RWPE2 (cell line): ENCODE data around the gene POLR3G.

ENCODE experiments used
- ATAC-seq: fragments of 200-7000 bp; cut with Tn5 transposase; 3 replicates; pipeline ENCODE4 v1.9.1; 2021; ENCODE audit warnings: low read depth
- DNase-seq: peaks from one replicate; pipeline ENCODE4 v3.0.0-alpha.2; 2020; ENCODE audit warnings: low spot score
- H3K27ac ChIP-seq: fragments of 450-650 bp; 2 replicates; pipeline ENCODE4 v1.5.1; 2017; ENCODE audit warnings: mild to moderate bottlenecking; ENCODE audit not compliant: poor library complexity, severe bottlenecking
- H3K27me3 ChIP-seq: fragments of 250-450 bp; sonication (Bioruptor Pico); 2 replicates; pipeline ENCODE4 v1.5.1; 2021; ENCODE audit warnings: mild to moderate bottlenecking, moderate library complexity; ENCODE audit not compliant: insufficient read depth, poor library complexity, severe bottlenecking
- H3K36me3 ChIP-seq: fragments of 250-450 bp; sonication (Bioruptor Pico); 2 replicates; pipeline ENCODE4 v1.5.1; 2020; ENCODE audit warnings: low read depth, mild to moderate bottlenecking, moderate library complexity
- H3K4me1 ChIP-seq: fragments of 250-450 bp; sonication (Bioruptor Pico); 2 replicates; pipeline ENCODE4 v1.5.1; 2021; ENCODE audit warnings: mild to moderate bottlenecking, moderate library complexity; ENCODE audit not compliant: insufficient read depth, poor library complexity, severe bottlenecking
- H3K4me3 ChIP-seq: fragments of 250-450 bp; sonication (Bioruptor Pico); 2 replicates; pipeline ENCODE4 v1.5.1; 2021; ENCODE audit warnings: mild to moderate bottlenecking, moderate library complexity; ENCODE audit not compliant: severe bottlenecking
- H3K9me3 ChIP-seq: fragments of 250-450 bp; sonication (Bioruptor Pico); 2 replicates; pipeline ENCODE4 v1.5.1; 2021; ENCODE audit warnings: mild to moderate bottlenecking, moderate library complexity; ENCODE audit not compliant: severe bottlenecking
- TF ChIP-seq, protein P1 (sequence below): fragments of 450-650 bp; IDR thresholded peaks from one replicate; pipeline ENCODE4 v1.5.1; 2017; ENCODE audit warnings: mild to moderate bottlenecking, moderate library complexity; ENCODE audit not compliant: poor library complexity, severe bottlenecking

POLR3G gene

GRCh38 chr5:90477621-90478215 is 3.1 kb downstream of the POLR3G start:
- TF ChIP-seq, protein P1, sequence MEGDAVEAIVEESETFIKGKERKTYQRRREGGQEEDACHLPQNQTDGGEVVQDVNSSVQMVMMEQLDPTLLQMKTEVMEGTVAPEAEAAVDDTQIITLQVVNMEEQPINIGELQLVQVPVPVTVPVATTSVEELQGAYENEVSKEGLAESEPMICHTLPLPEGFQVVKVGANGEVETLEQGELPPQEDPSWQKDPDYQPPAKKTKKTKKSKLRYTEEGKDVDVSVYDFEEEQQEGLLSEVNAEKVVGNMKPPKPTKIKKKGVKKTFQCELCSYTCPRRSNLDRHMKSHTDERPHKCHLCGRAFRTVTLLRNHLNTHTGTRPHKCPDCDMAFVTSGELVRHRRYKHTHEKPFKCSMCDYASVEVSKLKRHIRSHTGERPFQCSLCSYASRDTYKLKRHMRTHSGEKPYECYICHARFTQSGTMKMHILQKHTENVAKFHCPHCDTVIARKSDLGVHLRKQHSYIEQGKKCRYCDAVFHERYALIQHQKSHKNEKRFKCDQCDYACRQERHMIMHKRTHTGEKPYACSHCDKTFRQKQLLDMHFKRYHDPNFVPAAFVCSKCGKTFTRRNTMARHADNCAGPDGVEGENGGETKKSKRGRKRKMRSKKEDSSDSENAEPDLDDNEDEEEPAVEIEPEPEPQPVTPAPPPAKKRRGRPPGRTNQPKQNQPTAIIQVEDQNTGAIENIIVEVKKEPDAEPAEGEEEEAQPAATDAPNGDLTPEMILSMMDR = no peak
- Histone ChIP-seq H3K4me3 (no peak overlapping the region), H3K36me3 (0 out of 2 replicates have a peak, but pooled peaks cover 5% of the 10 kb centered on the region), H3K9me3 (no peaks in the 10 kb centered on the region), H3K27ac (no peak overlapping the region), H3K27me3 (no peaks in the 10 kb centered on the region), H3K4me1 (peaks cover 5% of the 10 kb centered on the region)
- ATAC-seq (no peak), DNase-seq (no peak)

DNA sequence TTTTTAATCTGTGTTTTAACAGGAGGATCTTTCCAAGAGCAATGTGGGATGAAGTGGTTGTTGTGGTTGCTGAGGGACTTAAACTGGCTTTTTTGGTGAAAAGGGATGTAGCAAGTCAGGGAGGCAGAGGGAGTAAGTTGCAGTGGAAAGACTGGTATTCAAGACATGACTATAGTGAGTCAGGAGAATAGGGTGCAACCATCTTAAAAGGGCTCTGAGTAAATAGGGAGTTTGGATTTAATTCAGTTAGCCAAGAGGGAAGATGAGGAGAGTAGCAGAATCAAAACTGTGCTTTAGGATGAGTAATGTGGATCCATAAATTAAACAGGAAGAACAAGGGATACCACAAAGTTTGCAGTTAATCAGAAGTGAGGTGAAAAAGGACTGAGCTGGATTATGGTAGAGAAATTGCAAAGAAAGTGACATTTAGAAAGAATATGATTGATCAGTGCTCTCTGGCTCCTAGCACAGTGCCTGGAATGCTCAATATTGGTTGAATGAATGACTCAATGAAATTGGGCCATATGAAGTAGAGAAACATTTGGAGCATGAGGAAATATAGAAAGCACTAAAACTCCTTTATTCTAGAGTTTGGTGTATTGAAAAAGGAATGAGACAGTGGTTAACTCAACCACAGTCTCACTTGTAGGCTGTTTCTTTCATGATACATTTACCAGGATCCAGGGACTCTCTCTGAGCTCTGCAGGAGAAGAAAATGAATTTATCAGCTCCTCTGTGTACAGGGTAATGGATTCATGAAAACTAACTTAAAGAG is 5.1 kb downstream of the POLR3G start:
- no peak for DNase-seq
- Histone ChIP-seq H3K27ac (no peak overlapping the region), H3K27me3 (no peaks in the 10 kb centered on the region)

GRCh38 chr5:90480699-90481098 is 6.0 kb downstream of the POLR3G start:
- no peaks in the 10 kb centered on the region for H3K4me1 ChIP-seq
- no peak for ATAC-seq
- H3K27ac ChIP-seq = no peak overlapping the region
- no peaks in the 10 kb centered on the region for H3K27me3 ChIP-seq
- TF ChIP-seq, protein P1 = no peak
- H3K36me3 ChIP-seq = peaks cover 9% of the 10 kb centered on the region; the same call in 1 of the 2 replicates
- H3K4me3 ChIP-seq = no peak overlapping the region
- DNase-seq = no peak
- no peaks in the 10 kb centered on the region for H3K9me3 ChIP-seq

More for the DNA sequence above, 5.1 kb downstream of the POLR3G start:
- no peak for ATAC-seq
- no peaks in the 10 kb centered on the region for H3K4me1 ChIP-seq
- no peaks in the 10 kb centered on the region for H3K9me3 ChIP-seq
- TF ChIP-seq, protein P1 = no peak
- 0 out of 2 replicates have a peak, but pooled peaks cover 5% of the 10 kb centered on the region for H3K36me3 ChIP-seq
- no peak overlapping the region for H3K4me3 ChIP-seq

GRCh38 chr5:90483206-90483605 is 8.5 kb downstream of the POLR3G start:
- Histone ChIP-seq H3K9me3 (no peaks in the 10 kb centered on the region), H3K4me1 (no peaks in the 10 kb centered on the region), H3K27me3 (no peaks in the 10 kb centered on the region), H3K27ac (no peak overlapping the region), H3K36me3 (peaks cover 23% of the 10 kb centered on the region), H3K4me3 (no peak overlapping the region)
- DNase-seq = no peak
- TF ChIP-seq, protein P1 = no peak
- no peak for ATAC-seq

GRCh38 chr5:90484540-90484939 is 9.9 kb downstream of the POLR3G start:
- peaks cover 31% of the 10 kb centered on the region for H3K36me3 ChIP-seq

More at GRCh38 chr5:90484540-90484939, 9.9 kb downstream of the POLR3G start:
- DNase-seq (no peak), ATAC-seq (no peak)
- Histone ChIP-seq H3K9me3 (no peaks in the 10 kb centered on the region), H3K4me1 (peaks cover 4% of the 10 kb centered on the region), H3K4me3 (no peak overlapping the region), H3K27ac (no peak overlapping the region), H3K27me3 (no peaks in the 10 kb centered on the region)
- TF ChIP-seq, protein P1 = no peak
